Measurements from ENCODE around the gene STIM1.

- TF ChIP-seq POLR2A (IDR thresholded peaks at IDR 0.05), result no peak
- TF ChIP-seq, protein P1, sequence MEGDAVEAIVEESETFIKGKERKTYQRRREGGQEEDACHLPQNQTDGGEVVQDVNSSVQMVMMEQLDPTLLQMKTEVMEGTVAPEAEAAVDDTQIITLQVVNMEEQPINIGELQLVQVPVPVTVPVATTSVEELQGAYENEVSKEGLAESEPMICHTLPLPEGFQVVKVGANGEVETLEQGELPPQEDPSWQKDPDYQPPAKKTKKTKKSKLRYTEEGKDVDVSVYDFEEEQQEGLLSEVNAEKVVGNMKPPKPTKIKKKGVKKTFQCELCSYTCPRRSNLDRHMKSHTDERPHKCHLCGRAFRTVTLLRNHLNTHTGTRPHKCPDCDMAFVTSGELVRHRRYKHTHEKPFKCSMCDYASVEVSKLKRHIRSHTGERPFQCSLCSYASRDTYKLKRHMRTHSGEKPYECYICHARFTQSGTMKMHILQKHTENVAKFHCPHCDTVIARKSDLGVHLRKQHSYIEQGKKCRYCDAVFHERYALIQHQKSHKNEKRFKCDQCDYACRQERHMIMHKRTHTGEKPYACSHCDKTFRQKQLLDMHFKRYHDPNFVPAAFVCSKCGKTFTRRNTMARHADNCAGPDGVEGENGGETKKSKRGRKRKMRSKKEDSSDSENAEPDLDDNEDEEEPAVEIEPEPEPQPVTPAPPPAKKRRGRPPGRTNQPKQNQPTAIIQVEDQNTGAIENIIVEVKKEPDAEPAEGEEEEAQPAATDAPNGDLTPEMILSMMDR (IDR thresholded peaks at IDR 0.05), result no peak
Observed at GRCh38 chr11:4127357-4127756, 271.9 kb downstream of the STIM1 start.
